ENCODE data around the gene SYMPK.

Gene SYMPK

GRCh38 chr19:45828523-45828922 lies 34.4 kb downstream of the SYMPK start:
- DNase-seq (ENCODE audit: low read depth in 2 of 2) = no peak
- H3K4me3 ChIP-seq (replicated peaks in 1 of 2; ENCODE audit: low read depth in 2 of 2, low read length in 2 of 2) = no peak overlapping the region
- TF ChIP-seq CTCF (IDR thresholded peaks at IDR 0.05; ENCODE audit: low read depth, low read length) = no peak

GRCh38 chr19:45827459-45828093 lies 35.4 kb downstream of the SYMPK start:
- no peak for DNase-seq (ENCODE audit: low read depth in 2 of 2)
- TF ChIP-seq CTCF (IDR thresholded peaks at IDR 0.05; ENCODE audit: low read depth, low read length) = no peak
- H3K4me3 ChIP-seq (replicated peaks in 1 of 2; ENCODE audit: low read depth in 2 of 2, low read length in 2 of 2) = no peak overlapping the region

GRCh38 chr19:45826934-45827333 lies 36.0 kb downstream of the SYMPK start:
- TF ChIP-seq CTCF (IDR thresholded peaks at IDR 0.05; ENCODE audit: low read depth, low read length) = no peak
- no peak for DNase-seq (ENCODE audit: low read depth in 2 of 2)
- no peak overlapping the region for H3K4me3 ChIP-seq (replicated peaks in 1 of 2; ENCODE audit: low read depth in 2 of 2, low read length in 2 of 2)

GRCh38 chr19:45825917-45826893 lies 36.7 kb downstream of the SYMPK start:
- H3K4me3 ChIP-seq (replicated peaks in 1 of 2; ENCODE audit: low read depth in 2 of 2, low read length in 2 of 2) = no peak overlapping the region
- no peak for TF ChIP-seq CTCF (IDR thresholded peaks at IDR 0.05; ENCODE audit: low read depth, low read length)
- DNase-seq (ENCODE audit: low read depth in 2 of 2) = no peak

- no peak overlapping the region for H3K4me3 ChIP-seq (replicated peaks in 1 of 2; ENCODE audit: low read depth in 2 of 2, low read length in 2 of 2)
- TF ChIP-seq CTCF (IDR thresholded peaks at IDR 0.05; ENCODE audit: low read depth, low read length) = no peak
Measured at GRCh38 chr19:45825263-45825605, 37.7 kb downstream of the SYMPK start.

GRCh38 chr19:45824531-45825262 lies 38.2 kb downstream of the SYMPK start:
- no peak for DNase-seq (ENCODE audit: low read depth in 2 of 2)
- no peak overlapping the region for H3K4me3 ChIP-seq (replicated peaks in 1 of 2; ENCODE audit: low read depth in 2 of 2, low read length in 2 of 2)
- no peak for TF ChIP-seq CTCF (IDR thresholded peaks at IDR 0.05; ENCODE audit: low read depth, low read length)

More at GRCh38 chr19:45825263-45825605, 37.7 kb downstream of the SYMPK start:
- no peak for DNase-seq (ENCODE audit: low read depth in 2 of 2)

All from cardiac fibroblast (primary cell).